ENCODE measurements around the gene RFNG.

Gene RFNG

DNA sequence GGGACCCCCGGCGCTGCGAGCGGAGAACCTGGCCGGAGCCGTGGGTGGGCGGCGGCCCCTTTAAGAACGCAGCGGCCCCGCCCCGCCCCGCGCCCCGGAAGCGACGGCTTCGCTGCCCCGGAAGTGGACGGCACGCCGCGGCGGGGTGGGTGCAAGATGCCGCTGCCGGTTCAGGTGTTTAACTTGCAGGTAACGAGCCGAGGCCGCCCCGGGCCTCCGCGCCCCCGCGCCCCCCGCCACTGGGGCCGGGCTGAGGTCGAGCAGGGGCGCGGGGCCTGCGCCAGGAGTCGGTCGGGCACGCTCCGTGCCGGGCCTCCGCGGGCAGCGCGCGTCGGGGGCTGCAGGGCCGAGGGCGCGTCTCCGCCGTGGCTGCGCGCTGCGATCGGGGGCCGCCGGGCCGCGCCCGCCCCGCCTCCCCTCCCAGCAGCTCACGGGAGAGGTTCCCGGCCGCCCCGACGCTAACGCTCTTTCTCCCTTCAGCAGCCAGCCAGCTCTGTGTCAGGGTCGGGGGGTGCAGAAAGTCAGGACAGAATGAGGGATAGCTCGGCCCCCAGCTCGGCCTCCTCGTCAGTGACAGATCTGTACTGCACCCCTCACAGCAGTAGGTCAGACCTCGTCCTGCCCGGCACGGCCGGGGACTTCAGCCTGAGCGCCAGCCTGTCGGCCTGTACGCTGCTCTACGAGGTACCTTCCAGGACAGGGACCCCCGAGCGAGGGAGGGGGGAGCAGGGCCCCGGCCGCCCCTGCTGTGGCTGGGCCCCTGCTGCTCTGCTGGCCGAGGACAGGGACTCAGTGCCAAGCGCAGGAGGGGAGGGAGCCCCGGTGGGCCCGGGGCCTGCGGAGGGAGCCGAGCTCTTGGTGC lies at the start of gene RFNG, which contains the start of gene GPS1:
RFNG (minus strand) TSS at position 36 of the 862 bp plus-strand sequence. CDS start 45 bp downstream, outside the sequence.
GPS1 (plus strand) TSS at position 123 of the 862 bp plus-strand sequence; CDS start at position 157, 34 bp downstream.
- peak; percentile 85 for DNase-seq

- DNase-seq, result no peak
Measured at GRCh38 chr17:82101301-82101715, 49.7 kb upstream of the RFNG start.

- DNase-seq, result no peak
Measured at GRCh38 chr17:82100502-82101298, 49.1 kb upstream of the RFNG start.

- no peak for DNase-seq
Measured at GRCh38 chr17:82098939-82099763, 47.5 kb upstream of the RFNG start.

- peak; percentile 97 for DNase-seq
Measured at GRCh38 chr17:82098169-82098938, 46.7 kb upstream of the RFNG start, which contains the start of gene FASN. Gene FASN (minus strand): TSS chr17:82098236. CDS start chr17:82096445, 1,791 bp downstream.

- DNase-seq, result no peak
Measured at GRCh38 chr17:82097919-82098168, 46.2 kb upstream of the RFNG start.

DNA sequence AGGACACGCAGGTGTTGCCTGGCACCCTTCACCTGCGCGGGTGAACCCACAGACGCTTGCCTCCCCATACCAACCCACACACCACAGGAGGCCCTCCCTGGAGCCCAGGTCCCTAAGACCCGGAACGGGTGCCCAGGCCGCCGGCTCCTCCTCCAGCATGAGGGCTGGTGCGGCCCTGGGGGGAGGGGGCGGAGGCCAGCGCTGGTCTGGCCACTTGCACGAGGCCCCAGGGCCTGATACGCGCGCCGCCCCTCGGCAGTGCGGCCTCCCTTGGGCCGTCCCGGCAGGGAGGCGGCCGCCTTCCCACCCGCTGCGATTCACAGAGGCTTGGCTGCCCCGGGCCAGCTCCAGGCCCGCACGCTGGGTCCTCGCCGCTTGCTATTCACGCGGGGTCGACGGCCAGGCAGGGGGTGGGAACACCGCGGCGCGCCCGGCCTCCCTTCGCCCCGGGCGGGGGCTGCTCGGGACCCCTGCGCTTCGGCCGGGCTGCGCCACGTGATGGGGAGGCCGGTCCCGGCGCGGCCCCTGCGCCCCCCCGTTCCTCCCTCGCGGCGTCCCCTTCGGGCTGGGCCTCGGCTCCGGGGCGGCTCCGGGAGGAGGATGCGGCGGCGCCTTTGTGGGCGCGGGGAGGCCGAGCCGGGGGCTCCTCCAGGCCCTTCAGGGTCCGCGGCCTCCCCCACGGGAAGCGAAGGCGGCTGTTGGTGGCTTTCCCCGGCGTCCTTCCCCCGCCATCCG lies 45.7 kb upstream of the RFNG start:
- DNase-seq, result peak; percentile 60

GRCh38 chr17:82096709-82097183 lies 45.1 kb upstream of the RFNG start:
- no peak for DNase-seq

- DNase-seq, result no peak
Measured at GRCh38 chr17:82095777-82096708, 44.4 kb upstream of the RFNG start.

DNA sequence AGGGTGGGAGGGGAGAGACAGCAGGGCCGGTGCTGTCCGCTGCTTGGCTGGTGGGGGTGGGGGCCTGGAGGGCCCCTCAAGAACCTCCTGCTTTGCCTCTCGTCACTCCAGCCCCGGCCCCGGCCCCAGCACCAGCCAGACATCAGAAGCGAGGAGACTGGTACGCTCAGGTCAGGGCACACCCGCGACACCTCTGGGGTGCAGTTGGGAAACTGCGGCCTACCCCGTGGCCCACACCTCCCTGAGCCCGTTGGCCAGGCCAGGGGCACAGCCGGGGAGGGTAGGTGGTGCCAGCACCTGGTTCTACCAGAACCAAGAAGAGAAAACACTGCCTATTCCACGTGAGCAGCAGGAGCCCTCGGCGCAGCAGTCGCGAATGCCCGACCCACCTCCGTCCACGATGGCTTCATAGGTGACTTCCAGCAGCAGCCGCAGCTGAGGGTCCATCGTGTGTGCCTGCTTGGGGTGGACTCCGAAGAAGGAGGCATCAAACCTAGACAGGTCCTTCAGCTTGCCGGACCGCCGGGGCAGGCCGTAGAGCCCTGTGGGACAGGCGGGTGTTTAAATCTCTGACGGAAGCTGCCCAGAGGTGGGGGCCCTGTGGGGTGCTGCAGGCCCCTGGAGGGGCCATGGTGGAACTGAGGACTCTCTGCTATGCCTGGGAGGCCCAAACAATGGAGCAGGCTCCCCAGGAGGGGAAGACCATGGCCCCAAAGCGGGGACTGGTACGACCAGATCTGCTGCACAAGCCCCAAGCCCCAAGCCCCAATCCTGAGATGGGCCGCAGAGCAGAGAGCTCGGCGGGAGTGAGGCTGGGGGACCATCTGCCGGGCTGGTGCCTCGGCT lies 43.5 kb upstream of the RFNG start:
- no peak for DNase-seq

DNA sequence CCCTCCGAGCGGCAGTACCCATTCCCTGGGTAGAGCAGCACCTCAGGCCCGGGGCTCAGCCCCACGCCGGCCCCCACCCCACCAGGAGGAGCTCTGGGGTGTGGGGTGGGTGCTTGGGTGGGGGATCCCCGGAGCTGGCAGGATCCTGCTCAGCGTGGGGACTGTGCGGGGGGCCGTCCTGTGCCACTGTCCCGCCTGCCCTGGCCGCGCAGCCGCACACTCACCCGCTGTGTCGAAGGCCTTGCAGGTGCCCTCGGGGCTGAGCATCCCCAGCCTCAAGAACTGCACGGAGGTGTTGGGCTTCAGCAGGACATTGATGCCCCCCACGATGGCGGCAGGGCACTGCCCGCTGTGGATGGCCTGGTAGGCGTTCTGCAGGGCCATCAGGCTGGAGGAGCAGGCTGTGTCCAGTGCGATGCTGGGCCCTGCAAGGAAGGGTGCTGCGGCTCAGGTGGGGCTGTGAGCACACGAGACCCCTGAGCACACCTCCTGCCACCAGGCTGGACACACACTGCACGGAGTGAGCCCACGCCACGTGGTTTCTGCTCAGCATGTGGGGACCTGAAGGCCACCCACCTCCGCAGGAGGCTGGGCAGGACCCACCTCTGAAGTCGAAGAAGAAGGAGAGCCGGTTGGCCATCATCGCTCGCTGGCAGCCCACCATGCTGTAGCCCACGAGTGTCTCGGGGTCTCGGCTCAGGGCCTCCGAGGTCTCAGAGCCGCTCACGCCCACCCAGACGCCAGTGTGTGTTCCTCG lies 41.6 kb upstream of the RFNG start:
- no peak for DNase-seq

DNA sequence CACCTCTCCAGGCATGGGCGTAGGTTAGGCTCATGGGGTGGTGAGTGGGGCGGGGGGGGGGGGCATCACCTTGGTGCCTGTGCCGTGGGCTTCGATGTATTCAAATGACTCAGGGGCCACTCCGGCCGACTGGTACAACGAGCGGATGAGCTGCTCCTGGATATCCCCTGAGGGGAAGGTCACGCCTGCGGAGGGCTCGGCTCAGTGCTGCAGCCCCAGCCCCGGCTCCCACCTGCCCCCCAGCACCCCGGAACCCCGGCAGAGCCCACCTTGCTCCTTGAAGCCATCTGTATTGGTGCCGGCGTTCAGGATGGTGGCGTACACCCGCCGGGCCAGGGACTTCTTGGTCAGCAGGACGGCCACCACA lies 41.0 kb upstream of the RFNG start:
- no peak for DNase-seq

DNA sequence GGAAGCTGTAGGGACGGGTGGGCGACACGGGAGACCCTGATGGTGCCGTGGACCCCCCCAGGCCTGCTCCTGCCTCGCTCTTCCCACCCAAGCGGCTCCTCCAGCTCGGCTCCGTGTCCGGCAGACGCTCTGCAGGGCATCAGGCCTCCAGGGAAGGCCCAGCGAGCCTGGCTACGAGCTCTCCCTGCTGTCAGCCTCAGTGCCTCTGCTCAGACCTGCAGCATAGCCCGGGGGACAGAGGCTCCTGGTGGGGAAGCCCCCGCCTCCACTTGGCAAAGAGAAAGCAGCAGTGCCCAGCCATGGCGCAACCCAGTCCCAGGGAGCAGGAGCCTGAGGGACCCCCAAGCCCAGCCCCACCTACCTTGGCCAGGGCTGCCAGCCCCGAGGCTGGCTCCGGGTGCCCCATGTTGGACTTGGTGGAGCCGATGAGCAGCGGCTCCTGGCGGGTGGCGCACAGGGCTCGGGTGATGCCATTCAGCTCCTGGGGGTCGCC lies 40.5 kb upstream of the RFNG start:
- no peak for DNase-seq

DNA sequence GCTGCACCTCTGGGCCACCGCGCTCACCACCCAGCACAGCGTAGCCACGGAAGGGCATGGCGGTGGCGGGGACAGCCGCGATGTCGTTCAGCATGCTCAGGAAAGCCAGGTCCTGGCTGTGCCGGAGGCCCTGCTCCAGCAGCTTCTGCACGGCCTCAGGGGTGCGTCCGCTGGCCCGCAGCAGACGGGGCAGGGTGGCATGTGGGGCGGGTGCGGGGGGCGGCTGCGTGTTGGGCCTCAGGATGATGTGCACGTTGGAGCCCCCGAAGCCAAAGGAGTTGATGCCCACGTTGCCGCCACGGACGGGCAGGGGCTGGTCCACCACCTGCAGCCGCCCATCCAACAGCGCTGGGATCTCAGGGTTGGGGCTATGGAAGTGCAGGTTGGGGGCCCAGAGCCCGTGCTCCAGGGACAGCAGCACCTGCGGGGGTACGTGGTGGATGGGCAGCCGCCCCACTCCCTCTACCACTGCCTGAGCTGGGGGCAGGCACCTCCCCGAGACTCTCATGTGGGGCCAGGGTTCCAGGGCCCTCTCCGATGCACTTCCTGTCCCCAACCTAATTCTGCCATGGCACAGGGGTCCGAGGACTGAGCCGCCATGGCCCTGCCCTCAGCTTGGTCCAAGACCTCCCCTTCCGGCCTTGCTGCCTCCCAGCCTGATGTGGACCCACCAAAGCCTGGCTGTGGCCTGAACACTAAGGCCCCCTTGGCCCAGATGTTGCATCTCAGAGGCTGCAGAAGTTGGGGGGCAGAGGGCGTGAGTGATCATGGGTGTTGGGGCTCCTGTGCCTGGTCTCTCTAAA lies 39.9 kb upstream of the RFNG start:
- DNase-seq, result no peak

DNA sequence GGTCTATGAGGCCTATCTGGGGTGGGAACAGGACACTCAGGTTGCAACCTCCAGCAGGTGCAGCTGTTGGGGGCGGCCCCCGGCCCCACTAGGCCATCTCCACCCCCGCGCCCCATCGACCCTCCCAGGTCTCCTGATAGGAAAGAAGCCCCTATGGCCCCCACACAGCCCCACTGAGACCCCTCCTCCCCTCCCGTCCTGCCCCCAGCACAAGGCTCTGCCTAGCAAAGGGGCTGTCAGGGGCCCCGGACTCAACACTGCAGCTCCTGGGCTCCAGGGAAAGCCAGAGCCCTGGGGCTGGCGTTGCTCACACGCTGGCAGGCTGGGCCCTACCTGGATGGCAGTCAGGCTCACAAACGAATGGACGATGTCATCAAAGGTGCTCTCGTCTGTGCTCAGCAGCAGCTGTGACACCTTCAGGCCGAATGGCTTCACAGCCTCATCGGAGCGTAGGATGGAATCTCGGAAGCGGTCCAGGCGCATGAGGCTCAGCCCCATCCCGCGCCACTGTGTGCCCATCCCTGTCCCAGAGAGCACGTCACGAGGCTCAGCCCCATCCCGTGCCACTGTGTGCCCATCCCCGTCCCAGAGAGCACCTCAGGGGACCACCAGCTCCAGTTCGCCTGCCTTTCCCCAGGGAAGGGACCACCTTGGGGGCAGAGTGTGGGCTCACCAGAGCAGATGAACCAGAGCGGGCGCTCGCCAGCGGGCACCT lies 39.1 kb upstream of the RFNG start:
- DNase-seq, result no peak

- DNase-seq, result no peak
Measured at GRCh38 chr17:82089723-82090548, 38.3 kb upstream of the RFNG start.

Data from eye (tissue), 1 donor.